ENCODE results near the gene ATP4A.

GRCh38 chr19:35539314-35539713 is 24.1 kb downstream of the ATP4A start:
- TF ChIP-seq CTCF (IDR thresholded peaks at IDR 0.05) (no peak), POLR2A (IDR thresholded peaks at IDR 0.05) (no peak)

Data from sigmoid colon (tissue), 3 donors.